Stomach smooth muscle (tissue), 2 donors: ENCODE measurements around the gene GALNT7.
A peak's percentile ranks its signal among the peaks of the same experiment; 100 is the strongest.

Experiments used
- H3K27ac ChIP-seq: one replicate; pipeline ENCODE4 v1.7.0; 2013; ENCODE audit warnings: mild to moderate bottlenecking, low read length, inconsistent platforms
- H3K27me3 ChIP-seq, 2 donors: one replicate each; pipeline ENCODE4 v1.7.0; 2013; ENCODE audit warnings: low read length in 2 of 2; ENCODE audit not compliant: insufficient read depth in 2 of 2, control insufficient read depth in 1 of 2
- H3K36me3 ChIP-seq, 2 donors: one replicate each; pipeline ENCODE4 v1.7.0; 2013; ENCODE audit warnings: low read length in 2 of 2; ENCODE audit not compliant: control insufficient read depth in 2 of 2, insufficient read depth in 2 of 2
- H3K4me1 ChIP-seq: one replicate; pipeline ENCODE4 v1.7.0; 2013; ENCODE audit warnings: low read length; ENCODE audit not compliant: control insufficient read depth, insufficient read depth
- H3K4me3 ChIP-seq, 2 donors: one replicate each; pipeline ENCODE4 v1.7.0; 2013; ENCODE audit warnings: low read length in 2 of 2
- H3K9ac ChIP-seq, 2 donors: one replicate each; pipeline ENCODE4 v1.7.0; 2013; ENCODE audit warnings: low read length in 2 of 2, mild to moderate bottlenecking in 1 of 2
- H3K9me3 ChIP-seq, 2 donors: one replicate each; pipeline ENCODE4 v1.7.0; 2013; ENCODE audit warnings: low read length in 2 of 2; ENCODE audit not compliant: control insufficient read depth in 2 of 2
- donor health status: healthy.
- donor health status: Pancreatic carcinoma.

Gene GALNT7

GRCh38 chr4:173343832-173344397 lies 175.3 kb downstream of the GALNT7 start:
- Histone ChIP-seq H3K9ac (no peak overlapping the region), H3K27me3 (no peaks in the 10 kb centered on the region), H3K4me3 (no peak overlapping the region), H3K9me3 (no peaks in the 10 kb centered on the region), H3K4me1 (no peaks in the 10 kb centered on the region), H3K36me3 (no peaks in the 10 kb centered on the region), H3K27ac (no peak overlapping the region)

GRCh38 chr4:173345648-173346047 lies 177.0 kb downstream of the GALNT7 start:
- Histone ChIP-seq H3K27me3 (no peaks in the 10 kb centered on the region), H3K9ac (no peak overlapping the region), H3K4me3 (no peak overlapping the region), H3K9me3 (no peaks in the 10 kb centered on the region), H3K4me1 (no peaks in the 10 kb centered on the region), H3K36me3 (no peaks in the 10 kb centered on the region), H3K27ac (no peak overlapping the region)

GRCh38 chr4:173346074-173346473 lies 177.5 kb downstream of the GALNT7 start:
- Histone ChIP-seq H3K9ac (no peak overlapping the region), H3K27me3 (no peaks in the 10 kb centered on the region), H3K4me3 (no peak overlapping the region)

GRCh38 chr4:173347467-173347866 lies 178.9 kb downstream of the GALNT7 start:
- H3K27me3 ChIP-seq, result no peaks in the 10 kb centered on the region
- no peaks in the 10 kb centered on the region for H3K4me1 ChIP-seq
- no peak overlapping the region for H3K9ac ChIP-seq
- no peaks in the 10 kb centered on the region for H3K36me3 ChIP-seq
- no peak overlapping the region for H3K4me3 ChIP-seq
- H3K27ac ChIP-seq, result no peak overlapping the region
- no peaks in the 10 kb centered on the region for H3K9me3 ChIP-seq

More at GRCh38 chr4:173346074-173346473, 177.5 kb downstream of the GALNT7 start:
- Histone ChIP-seq H3K36me3 (no peaks in the 10 kb centered on the region), H3K9me3 (no peaks in the 10 kb centered on the region), H3K27ac (no peak overlapping the region), H3K4me1 (no peaks in the 10 kb centered on the region)

- H3K4me3 ChIP-seq, result no peak overlapping the region
- H3K9ac ChIP-seq, result no peak overlapping the region
- H3K27ac ChIP-seq, result no peak overlapping the region
- H3K36me3 ChIP-seq, result peaks cover 0 to 2% of the 10 kb centered on the region in 2 donors
- H3K4me1 ChIP-seq, result no peaks in the 10 kb centered on the region
- no peaks in the 10 kb centered on the region for H3K27me3 ChIP-seq
- H3K9me3 ChIP-seq, result no peaks in the 10 kb centered on the region
These were observed 189.3 kb downstream of the GALNT7 start for GRCh38 chr4:173357939-173358338.

- H3K36me3 ChIP-seq, result peaks cover 0 to 2% of the 10 kb centered on the region in 2 donors
- H3K9me3 ChIP-seq, result no peaks in the 10 kb centered on the region
- no peak overlapping the region for H3K27ac ChIP-seq
- H3K9ac ChIP-seq, result no peak overlapping the region
- H3K4me3 ChIP-seq, result no peak overlapping the region
- no peaks in the 10 kb centered on the region for H3K4me1 ChIP-seq
- no peaks in the 10 kb centered on the region for H3K27me3 ChIP-seq
These were observed 192.1 kb downstream of the GALNT7 start for GRCh38 chr4:173360587-173361221.

DNA sequence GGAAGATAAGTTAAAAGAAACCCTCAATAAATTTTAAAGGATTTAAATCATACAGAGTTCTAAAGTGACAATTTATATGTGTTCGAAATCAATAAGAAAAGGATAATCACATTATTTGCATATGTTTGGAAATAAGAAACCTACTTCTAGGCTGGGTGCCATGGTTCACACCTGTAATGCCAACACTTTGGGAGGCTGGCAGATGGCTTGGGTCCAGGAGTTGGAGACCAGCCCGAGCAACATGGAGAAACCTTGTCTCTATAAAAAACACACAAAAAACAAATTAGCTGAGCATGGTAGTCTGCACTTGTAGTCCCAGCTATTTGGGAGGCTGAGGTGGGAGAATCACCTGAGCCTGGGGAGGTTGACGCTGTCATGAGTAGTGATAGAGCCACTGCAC lies 194.1 kb downstream of the GALNT7 start:
- no peak overlapping the region for H3K27ac ChIP-seq
- H3K4me1 ChIP-seq, result no peaks in the 10 kb centered on the region

GRCh38 chr4:173365359-173365996 lies 196.9 kb downstream of the GALNT7 start:
- Histone ChIP-seq H3K4me1 (peaks cover 2% of the 10 kb centered on the region), H3K9ac (no peak overlapping the region), H3K4me3 (no peak overlapping the region), H3K9me3 (no peaks in the 10 kb centered on the region), H3K27me3 (no peaks in the 10 kb centered on the region), H3K27ac (no peak overlapping the region), H3K36me3 (no peaks in the 10 kb centered on the region)

More for the DNA sequence above, 194.1 kb downstream of the GALNT7 start:
- H3K4me3 ChIP-seq, result no peak overlapping the region
- H3K36me3 ChIP-seq, result peaks cover 0 to 2% of the 10 kb centered on the region in 2 donors
- no peak overlapping the region for H3K9ac ChIP-seq
- H3K9me3 ChIP-seq, result no peaks in the 10 kb centered on the region
- H3K27me3 ChIP-seq, result no peaks in the 10 kb centered on the region

DNA sequence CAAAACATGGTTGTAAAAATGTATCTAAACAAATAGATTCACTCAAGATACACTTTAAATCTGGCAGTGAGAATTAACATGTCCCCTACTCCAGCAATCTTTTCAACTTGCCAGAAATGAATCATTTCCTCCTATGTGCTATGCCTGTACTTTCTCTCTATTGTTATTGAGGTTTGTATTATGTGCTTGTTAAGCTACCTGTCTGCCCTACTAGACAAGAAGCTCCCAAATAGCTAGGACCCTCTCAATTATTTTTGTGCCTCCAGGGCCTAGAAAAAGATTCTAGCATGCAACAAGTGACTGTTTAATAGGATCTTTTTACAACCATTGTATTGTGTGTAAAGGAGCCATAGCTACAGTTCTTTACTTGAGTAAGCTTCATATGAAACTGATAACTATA lies 198.7 kb downstream of the GALNT7 start:
- no peaks in the 10 kb centered on the region for H3K9me3 ChIP-seq
- no peaks in the 10 kb centered on the region for H3K36me3 ChIP-seq
- no peaks in the 10 kb centered on the region for H3K27me3 ChIP-seq
- H3K9ac ChIP-seq, result peak overlapping the region in 1 of 2 donors; percentile 5
- H3K4me3 ChIP-seq, result peak overlapping the region in 1 of 2 donors; percentile 51
- H3K4me1 ChIP-seq, result peaks cover 2% of the 10 kb centered on the region
- no peak overlapping the region for H3K27ac ChIP-seq

- H3K4me1 ChIP-seq, result peaks cover 2% of the 10 kb centered on the region
- peak overlapping the region in 1 of 2 donors; percentile 52 for H3K4me3 ChIP-seq
- H3K36me3 ChIP-seq, result no peaks in the 10 kb centered on the region
- H3K27ac ChIP-seq, result no peak overlapping the region
- no peaks in the 10 kb centered on the region for H3K27me3 ChIP-seq
- H3K9ac ChIP-seq, result peak overlapping the region in 1 of 2 donors; percentile 5
- no peaks in the 10 kb centered on the region for H3K9me3 ChIP-seq
These were observed 199.3 kb downstream of the GALNT7 start for GRCh38 chr4:173367946-173368345.

DNA sequence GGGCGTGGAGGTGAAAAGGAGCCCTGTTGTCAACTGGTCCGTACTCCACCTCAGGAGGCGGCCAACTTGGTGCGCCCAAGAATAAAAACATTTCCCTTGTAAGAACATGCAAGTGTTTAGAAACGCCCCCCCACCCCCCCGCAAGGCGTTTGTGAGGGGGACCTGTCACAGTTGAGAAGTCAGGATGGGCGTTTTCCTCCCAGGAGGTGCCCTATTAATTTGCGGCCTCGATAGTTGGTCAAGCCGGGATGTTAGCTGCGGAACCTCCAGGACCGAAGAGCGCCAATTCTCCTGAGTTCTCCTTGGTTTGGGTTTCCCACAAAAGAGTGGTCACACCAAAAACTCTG lies 201.5 kb downstream of the GALNT7 start:
- H3K9ac ChIP-seq, result peak overlapping the region; percentile 87 to 95
- H3K36me3 ChIP-seq, result no peaks in the 10 kb centered on the region
- peaks cover 4% of the 10 kb centered on the region for H3K4me1 ChIP-seq
- H3K4me3 ChIP-seq, result peak overlapping the region; percentile 60 to 94
- no peaks in the 10 kb centered on the region for H3K9me3 ChIP-seq
- H3K27me3 ChIP-seq, result no peaks in the 10 kb centered on the region
- peak overlapping the region; percentile 94 for H3K27ac ChIP-seq
